ENCODE measurements around the gene KNDC1. TPM values are rescaled to one million over a fixed set of nuclear protein-coding genes. Genes with fewer than 3 reads are reported as not detected.

Gene KNDC1
- total RNA-seq, 1 donor from 2014 or later, result 0.55 TPM

DNA sequence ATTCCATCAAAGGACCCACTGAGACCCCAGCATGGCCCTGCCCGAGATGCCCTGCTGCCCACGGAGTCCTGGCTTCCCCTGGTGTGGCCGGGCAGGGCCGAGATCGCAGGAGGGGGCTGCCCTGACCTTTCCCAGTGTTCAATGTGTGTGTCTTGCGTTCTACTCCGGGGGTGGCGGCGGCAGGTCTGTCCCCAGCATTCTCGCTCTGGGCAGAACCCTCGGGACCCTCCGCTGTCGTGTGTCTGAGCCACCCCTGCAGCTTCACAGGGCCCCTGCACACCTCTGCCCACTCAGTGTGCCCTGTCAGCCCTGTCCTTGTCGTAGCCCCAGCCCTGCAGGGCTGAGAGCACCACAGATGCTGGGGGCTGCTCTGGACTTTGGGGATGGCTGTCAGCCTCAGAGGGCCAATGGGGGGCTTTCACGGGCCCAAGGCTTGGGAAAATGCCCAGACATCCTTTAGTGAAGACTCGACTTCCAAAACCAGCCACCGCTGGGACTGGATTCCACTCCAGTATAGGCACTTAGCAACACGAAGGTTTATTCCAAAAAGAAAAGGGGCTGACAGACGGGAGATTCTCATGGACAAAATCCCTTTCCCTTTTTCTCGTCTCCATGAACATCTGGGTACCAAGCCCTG lies 30.0 kb upstream of the KNDC1 start:
- H3K4me1 Mint-ChIP-seq (ENCODE audit: low read depth), result no peaks in the 10 kb centered on the region
- peak; percentile 87 for DNase-seq (ENCODE audit: low spot score)
- H3K36me3 Mint-ChIP-seq (ENCODE audit: low read depth), result no peaks in the 10 kb centered on the region
- no peaks in the 10 kb centered on the region for H3K9me3 Mint-ChIP-seq (ENCODE audit: low read depth)
- H3K27ac Mint-ChIP-seq (ENCODE audit: unreplicated experiment), result no peak overlapping the region
- TF ChIP-seq, protein P1, sequence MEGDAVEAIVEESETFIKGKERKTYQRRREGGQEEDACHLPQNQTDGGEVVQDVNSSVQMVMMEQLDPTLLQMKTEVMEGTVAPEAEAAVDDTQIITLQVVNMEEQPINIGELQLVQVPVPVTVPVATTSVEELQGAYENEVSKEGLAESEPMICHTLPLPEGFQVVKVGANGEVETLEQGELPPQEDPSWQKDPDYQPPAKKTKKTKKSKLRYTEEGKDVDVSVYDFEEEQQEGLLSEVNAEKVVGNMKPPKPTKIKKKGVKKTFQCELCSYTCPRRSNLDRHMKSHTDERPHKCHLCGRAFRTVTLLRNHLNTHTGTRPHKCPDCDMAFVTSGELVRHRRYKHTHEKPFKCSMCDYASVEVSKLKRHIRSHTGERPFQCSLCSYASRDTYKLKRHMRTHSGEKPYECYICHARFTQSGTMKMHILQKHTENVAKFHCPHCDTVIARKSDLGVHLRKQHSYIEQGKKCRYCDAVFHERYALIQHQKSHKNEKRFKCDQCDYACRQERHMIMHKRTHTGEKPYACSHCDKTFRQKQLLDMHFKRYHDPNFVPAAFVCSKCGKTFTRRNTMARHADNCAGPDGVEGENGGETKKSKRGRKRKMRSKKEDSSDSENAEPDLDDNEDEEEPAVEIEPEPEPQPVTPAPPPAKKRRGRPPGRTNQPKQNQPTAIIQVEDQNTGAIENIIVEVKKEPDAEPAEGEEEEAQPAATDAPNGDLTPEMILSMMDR (IDR thresholded peaks at IDR 0.05), result no peak
- H3K4me3 Mint-ChIP-seq (ENCODE audit: unreplicated experiment), result no peak overlapping the region
- H3K27me3 Mint-ChIP-seq (ENCODE audit: low read depth), result peaks cover 12% of the 10 kb centered on the region

DNA sequence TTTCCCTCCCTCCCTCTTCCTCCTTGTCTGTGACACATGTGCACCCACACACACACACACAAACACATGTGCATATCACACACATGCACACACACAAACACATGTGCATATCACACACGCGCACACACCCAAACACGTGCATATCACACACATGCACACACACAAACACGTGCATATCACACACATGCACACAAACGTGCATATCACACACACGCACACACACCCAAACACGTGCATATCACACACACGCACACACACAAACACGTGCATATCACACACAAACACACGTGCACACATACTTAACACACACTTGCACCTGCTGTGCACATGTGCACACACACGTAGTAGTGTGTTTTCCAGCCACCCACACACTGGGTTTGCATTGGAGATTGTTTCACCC lies 29.4 kb upstream of the KNDC1 start:
- H3K9me3 Mint-ChIP-seq (ENCODE audit: low read depth), result no peaks in the 10 kb centered on the region
- no peak for DNase-seq (ENCODE audit: low spot score)
- no peaks in the 10 kb centered on the region for H3K36me3 Mint-ChIP-seq (ENCODE audit: low read depth)
- H3K4me1 Mint-ChIP-seq (ENCODE audit: low read depth), result no peaks in the 10 kb centered on the region
- H3K27ac Mint-ChIP-seq (ENCODE audit: unreplicated experiment), result no peak overlapping the region
- TF ChIP-seq, protein P1 (IDR thresholded peaks at IDR 0.05), result no peak
- H3K4me3 Mint-ChIP-seq (ENCODE audit: unreplicated experiment), result no peak overlapping the region
- peaks cover 12% of the 10 kb centered on the region for H3K27me3 Mint-ChIP-seq (ENCODE audit: low read depth)

DNA sequence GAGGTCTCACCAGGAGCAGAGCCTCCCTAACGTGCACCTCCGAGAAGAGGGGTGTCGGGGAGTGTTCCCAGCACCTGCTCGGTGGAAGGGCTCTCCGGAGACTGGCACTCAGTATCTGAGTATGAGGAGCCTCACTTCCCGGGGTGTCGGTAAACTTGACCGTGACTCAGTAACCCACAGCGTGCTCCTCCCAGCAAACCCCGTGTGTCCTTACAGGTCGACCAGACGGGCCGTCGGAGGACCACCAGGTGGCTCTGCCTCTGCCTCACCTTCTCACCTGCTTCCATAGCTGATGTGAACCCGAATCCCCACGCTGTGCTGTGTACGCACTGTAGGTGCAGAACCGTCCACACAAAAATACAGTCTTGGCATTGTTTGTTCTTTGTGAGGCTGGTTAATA lies 29.0 kb upstream of the KNDC1 start:
- H3K4me3 Mint-ChIP-seq (ENCODE audit: unreplicated experiment), result no peak overlapping the region
- no peak overlapping the region for H3K27ac Mint-ChIP-seq (ENCODE audit: unreplicated experiment)
- H3K9me3 Mint-ChIP-seq (ENCODE audit: low read depth), result no peaks in the 10 kb centered on the region
- peak; percentile 80 for DNase-seq (ENCODE audit: low spot score)
- H3K4me1 Mint-ChIP-seq (ENCODE audit: low read depth), result no peaks in the 10 kb centered on the region
- H3K36me3 Mint-ChIP-seq (ENCODE audit: low read depth), result no peaks in the 10 kb centered on the region
- TF ChIP-seq, protein P1 (IDR thresholded peaks at IDR 0.05), result no peak
- peaks cover 9% of the 10 kb centered on the region for H3K27me3 Mint-ChIP-seq (ENCODE audit: low read depth)

DNA sequence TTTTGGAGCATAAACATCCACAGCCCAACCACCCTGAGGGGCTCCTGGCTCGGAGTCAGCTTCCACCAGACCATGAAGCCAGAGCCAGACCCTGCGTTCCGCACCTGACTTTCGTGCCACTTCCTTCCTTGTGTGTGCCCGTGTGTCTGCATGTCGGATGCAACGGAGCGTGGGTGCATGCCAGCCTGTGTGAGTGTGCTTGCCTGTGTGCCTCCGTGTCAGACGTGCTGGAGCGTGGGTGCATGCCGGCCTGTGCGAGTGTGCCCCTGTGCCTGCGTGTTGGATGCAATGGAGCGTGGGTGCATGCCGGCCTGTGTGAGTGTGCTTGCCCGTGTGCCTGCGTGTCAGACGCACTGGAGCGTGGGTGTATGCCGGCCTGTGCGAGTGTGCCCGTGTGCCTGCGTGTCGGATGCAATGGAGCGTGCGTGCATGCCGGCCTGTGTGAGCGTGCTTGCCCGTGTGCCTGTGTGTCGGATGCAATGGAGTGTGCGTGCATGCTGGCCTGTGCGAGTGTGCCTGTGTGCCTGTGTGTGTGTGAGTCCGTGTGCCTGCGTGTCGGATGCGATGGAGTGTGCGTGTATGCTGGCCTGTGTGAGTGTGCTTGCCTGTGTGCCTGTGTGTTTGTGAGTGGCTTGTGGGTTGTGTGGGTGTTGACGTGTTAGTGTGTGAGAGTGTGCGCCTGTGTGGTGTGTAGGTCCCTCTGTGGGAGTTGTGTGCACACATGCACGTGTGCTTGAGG lies 28.1 kb upstream of the KNDC1 start:
- Mint-ChIP-seq H3K27ac (ENCODE audit: unreplicated experiment) (no peak overlapping the region), H3K9me3 (ENCODE audit: low read depth) (no peaks in the 10 kb centered on the region), H3K36me3 (ENCODE audit: low read depth) (no peaks in the 10 kb centered on the region), H3K27me3 (ENCODE audit: low read depth) (peaks cover 8% of the 10 kb centered on the region), H3K4me1 (ENCODE audit: low read depth) (no peaks in the 10 kb centered on the region), H3K4me3 (ENCODE audit: unreplicated experiment) (no peak overlapping the region)
- TF ChIP-seq, protein P1 (IDR thresholded peaks at IDR 0.05), result no peak
- DNase-seq (ENCODE audit: low spot score), result peak; percentile 82

DNA sequence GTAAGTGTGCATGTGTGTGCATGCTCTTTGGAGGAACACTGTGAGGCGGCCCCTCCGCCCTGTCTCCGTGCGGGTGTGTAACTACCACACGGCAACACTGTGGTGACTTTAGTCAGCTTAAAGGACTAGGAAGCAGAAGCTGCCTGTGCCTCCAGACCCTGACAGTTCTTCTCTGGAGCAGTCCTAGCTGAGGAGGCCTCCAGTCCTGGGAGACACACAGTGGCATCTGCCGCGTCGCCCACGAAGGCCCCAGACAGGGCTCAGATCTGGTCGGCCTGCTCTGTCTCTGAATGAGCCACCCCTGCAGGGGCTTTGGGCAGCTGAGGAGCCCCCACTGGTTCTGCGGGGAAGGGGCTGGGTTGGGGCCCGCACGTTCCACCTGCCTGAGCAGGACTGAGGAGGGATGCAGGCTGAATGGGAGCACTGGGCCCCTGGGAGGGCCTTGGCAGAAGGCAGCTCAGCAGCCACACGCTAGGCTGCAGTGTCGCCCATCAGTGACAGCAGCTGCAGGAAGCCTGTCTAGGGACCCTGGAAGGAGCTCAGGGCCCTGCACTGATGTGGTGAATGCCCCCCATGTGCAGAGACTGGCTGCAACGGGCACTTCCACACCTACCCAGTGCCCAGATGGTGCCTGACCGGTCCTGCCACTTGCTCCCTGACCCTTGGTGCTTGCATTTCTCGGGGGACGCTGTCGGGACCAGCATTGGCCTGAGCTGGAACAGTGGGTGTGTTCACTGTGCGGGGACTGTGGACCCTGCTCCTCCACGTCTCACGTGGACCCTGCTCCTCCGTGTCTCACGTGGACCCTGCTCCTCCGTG lies 27.3 kb upstream of the KNDC1 start:
- Mint-ChIP-seq H3K4me3 (ENCODE audit: unreplicated experiment) (no peak overlapping the region), H3K27me3 (ENCODE audit: low read depth) (peaks cover 8% of the 10 kb centered on the region)

More for the DNA sequence above, 27.3 kb upstream of the KNDC1 start:
- DNase-seq (ENCODE audit: low spot score), result peak; percentile 77
- Mint-ChIP-seq H3K36me3 (ENCODE audit: low read depth) (no peaks in the 10 kb centered on the region), H3K4me1 (ENCODE audit: low read depth) (no peaks in the 10 kb centered on the region), H3K9me3 (ENCODE audit: low read depth) (no peaks in the 10 kb centered on the region), H3K27ac (ENCODE audit: unreplicated experiment) (no peak overlapping the region)
- TF ChIP-seq, protein P1 (IDR thresholded peaks at IDR 0.05), result no peak

Data from chondrocyte (in vitro differentiated cells).